GM10266 (cell line): ENCODE measurements around the gene CCHCR1.

Experiments
- DNase-seq: peaks from one replicate; pipeline ENCODE4 v3.0.0; 2012; ENCODE audit errors: extremely low spot score
- TF ChIP-seq, protein P1 (sequence below): IDR thresholded peaks from 2 replicates; pipeline ENCODE4 v1.5.1; 2012; ENCODE audit warnings: mild to moderate bottlenecking, low read depth; ENCODE audit not compliant: control insufficient read depth, insufficient read depth; ENCODE audit errors: missing control alignments

The CCHCR1 gene

DNA sequence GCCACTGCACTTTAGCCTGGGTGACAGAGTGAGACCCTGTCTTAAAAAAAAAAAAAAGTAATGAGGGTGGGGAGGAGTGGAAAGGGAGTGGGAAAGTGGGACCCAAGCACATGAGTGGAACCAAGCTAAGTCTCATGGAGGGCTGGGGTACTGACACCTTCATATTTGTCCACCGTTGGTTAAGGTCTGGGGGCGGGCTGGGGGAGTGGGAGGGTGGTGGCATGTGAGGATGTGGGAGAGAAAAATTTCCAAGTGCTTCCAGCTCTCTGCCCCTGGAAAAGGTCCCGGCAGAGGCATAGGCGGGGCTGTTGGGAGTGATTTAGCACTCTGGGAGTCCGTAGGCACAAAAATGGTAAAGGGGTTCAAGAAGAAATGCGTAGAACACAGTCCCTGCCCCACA is 24.8 kb downstream of the CCHCR1 start:
- TF ChIP-seq, protein P1, sequence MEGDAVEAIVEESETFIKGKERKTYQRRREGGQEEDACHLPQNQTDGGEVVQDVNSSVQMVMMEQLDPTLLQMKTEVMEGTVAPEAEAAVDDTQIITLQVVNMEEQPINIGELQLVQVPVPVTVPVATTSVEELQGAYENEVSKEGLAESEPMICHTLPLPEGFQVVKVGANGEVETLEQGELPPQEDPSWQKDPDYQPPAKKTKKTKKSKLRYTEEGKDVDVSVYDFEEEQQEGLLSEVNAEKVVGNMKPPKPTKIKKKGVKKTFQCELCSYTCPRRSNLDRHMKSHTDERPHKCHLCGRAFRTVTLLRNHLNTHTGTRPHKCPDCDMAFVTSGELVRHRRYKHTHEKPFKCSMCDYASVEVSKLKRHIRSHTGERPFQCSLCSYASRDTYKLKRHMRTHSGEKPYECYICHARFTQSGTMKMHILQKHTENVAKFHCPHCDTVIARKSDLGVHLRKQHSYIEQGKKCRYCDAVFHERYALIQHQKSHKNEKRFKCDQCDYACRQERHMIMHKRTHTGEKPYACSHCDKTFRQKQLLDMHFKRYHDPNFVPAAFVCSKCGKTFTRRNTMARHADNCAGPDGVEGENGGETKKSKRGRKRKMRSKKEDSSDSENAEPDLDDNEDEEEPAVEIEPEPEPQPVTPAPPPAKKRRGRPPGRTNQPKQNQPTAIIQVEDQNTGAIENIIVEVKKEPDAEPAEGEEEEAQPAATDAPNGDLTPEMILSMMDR, result no peak
- no peak for DNase-seq

DNA sequence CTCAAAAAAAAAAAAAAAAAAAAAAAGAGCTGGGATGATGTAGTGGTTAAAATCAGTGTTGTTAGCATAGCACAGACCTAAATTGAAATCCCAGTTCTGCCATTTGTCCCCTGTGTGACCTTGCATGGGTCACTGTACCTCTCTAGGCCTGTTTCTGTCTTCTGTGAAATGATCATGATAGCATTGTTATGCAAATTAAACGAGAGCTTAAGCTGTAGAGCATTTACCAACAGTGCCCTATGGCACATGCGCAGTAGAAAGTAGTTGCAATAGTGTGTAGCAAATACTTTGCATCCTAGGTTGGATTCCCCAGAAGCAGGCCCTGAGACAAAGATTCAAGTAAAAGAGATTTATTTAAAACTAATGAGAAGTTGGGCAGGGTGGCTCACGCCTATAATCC is 26.0 kb downstream of the CCHCR1 start:
- no peak for DNase-seq
- TF ChIP-seq, protein P1, result no peak

DNA sequence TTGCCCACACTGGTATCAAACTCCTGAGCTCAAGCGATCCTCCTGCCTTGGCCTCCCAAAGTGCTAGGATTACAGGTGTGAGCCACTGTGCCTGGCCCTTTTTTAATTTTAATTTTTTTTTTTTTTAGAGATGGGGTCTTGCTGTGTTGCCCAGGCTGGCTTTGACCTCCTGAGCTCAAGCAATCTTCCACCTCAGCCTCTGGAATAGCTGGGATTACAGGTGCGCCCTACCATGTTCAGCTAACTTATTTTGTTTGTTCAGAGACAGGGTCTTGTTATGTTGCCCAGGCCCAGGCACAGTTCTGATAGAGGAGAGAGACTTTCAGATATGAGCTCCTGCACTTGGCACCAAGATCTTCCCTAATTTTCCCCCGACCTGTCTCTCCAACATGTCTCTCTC is 26.9 kb downstream of the CCHCR1 start:
- no peak for DNase-seq
- TF ChIP-seq, protein P1, result no peak

DNA sequence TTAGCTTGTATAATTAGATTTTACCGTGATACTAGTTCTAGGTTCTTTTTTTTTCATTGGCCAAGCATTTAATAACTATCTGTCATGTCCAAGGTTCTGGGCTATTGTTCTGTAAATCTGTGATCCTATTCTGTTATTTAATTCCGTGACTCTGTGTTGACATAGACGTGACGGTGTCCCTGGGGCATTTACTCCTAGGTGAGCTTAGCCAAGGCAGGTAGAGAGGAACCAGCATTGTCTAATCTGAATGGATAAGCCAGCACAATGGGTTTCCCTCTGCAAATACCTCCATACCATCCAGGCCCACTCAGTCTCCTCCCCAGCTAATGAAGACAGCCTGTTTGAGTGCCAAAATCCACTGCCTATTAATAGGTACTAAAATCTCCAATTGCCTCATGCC is 28.5 kb downstream of the CCHCR1 start:
- TF ChIP-seq, protein P1, result no peak
- no peak for DNase-seq

DNA sequence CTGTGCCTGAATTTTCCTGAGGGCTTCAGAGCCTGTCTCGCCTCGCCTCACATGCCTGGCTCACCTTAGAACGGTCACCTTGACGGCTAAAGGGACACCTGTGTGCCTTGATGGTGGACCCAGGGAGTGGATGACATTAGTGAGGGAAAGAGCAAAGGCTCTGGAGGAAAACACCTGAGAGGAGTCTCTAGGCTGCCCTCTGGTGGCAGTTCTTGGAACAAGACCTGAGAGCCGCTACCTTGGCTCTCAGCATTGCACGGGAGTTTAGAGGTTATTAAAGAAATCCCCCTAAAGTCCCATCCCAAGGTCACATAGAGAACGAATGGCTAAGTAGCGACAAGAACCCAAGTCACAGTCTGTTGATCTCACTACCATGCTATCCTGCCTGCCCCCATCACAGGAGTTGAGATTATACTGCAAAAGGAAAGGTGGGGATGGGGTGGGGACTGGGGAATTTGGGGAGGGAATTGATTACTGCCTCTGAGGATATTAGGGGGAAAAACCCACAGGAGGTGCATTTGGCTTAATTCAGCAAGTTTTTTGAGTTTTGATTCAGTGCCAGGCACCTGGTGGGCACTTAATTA is 29.4 kb downstream of the CCHCR1 start:
- TF ChIP-seq, protein P1, result peak; percentile 77
- DNase-seq, result peak; percentile 80

DNA sequence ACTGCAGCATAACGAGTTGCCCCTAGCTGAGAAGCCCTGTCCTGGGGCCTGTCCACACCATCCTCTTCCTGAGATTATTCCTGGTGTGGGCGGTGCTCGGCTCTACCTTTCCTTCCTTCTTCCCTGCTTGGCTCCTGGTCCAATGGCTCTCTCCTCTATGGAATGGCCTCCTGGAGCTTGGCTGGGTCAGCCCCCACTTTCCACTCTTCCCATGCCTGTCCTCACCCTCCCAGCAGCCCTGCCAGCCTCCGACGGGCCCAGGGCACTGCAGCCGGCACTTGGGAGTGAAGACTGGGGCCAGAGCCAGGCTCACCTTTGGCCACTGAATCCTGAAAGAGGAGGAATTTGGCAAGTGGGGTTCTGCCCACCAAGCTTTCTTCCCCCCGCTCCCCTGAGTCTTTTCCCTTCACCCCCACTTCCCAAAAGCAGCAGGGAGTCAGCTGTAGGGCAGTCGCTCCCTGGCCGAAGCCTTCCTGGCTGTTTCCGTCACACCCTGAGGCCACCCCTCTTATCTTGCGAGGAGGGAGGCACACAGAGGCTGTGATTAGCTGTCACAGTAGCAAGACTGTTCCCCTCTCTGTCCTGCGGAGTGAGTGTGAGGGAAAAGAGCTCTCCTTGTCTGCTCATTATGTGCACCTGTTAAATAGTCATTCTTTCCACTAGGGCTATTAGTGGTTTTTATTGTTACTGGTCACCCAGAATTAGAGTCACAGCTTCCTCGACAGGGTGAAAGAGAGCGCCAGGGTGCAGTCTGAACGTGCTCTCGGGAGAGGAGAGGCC is 31.0 kb downstream of the CCHCR1 start:
- TF ChIP-seq, protein P1, result no peak

More for the DNA sequence above, 31.0 kb downstream of the CCHCR1 start:
- DNase-seq, result no peak
